HepG2 (cell line): ENCODE results near the gene GMEB2. TPM values are rescaled to one million over a fixed set of nuclear protein-coding genes. Genes with fewer than 3 reads are reported as not detected.

Source experiments
- DNMT3B ChIP-seq: conservative IDR thresholded peaks from 2 replicates; pipeline ENCODE4 v1.6.1; 2016; ENCODE audit warnings: missing biosample characterization, control low read depth
- FOXA3 ChIP-seq: IDR thresholded peaks from 2 replicates; pipeline ENCODE4 v1.6.1; 2016; ENCODE audit warnings: missing genetic modification reagents, missing compliant biosample characterization
- HDAC6 ChIP-seq: fragments of 200-600 bp; sonication (generic); IDR thresholded peaks from 2 replicates; pipeline ENCODE4 v1.7.0; 2017; ENCODE audit warnings: mild to moderate bottlenecking, antibody characterized with exemption, low read length, low read depth
- JDP2 ChIP-seq: sonication (generic); formaldehyde crosslinking; IDR thresholded peaks from 2 replicates; pipeline ENCODE4 v1.8.1; 2022; ENCODE audit warnings: missing genetic modification reagents, borderline replicate concordance
- MAZ ChIP-seq, 2 experiments: sonication (generic) in 1 of 2; formaldehyde crosslinking in 1 of 2; IDR thresholded peaks; 2 replicates each; pipeline versions ENCODE4 v1.5.0 to v1.6.1; 2012 to 2020; ENCODE audit warnings: low read depth in 2 of 2, mild to moderate bottlenecking in 2 of 2, borderline replicate concordance in 1 of 2, improper control_type of control experiment in 1 of 2, low read length in 1 of 2, missing genetic modification reagents in 1 of 2, moderate library complexity in 1 of 2
- PREB ChIP-seq: sonication (generic); formaldehyde crosslinking; IDR thresholded peaks from 2 replicates; pipeline ENCODE4 v1.4.0; 2020; ENCODE audit warnings: missing genetic modification reagents
- SMAD3 ChIP-seq: sonication (generic); formaldehyde crosslinking; IDR thresholded peaks from 2 replicates; pipeline ENCODE4 v1.4.0; 2020; ENCODE audit warnings: missing genetic modification reagents
- SRY ChIP-seq: sonication (generic); formaldehyde crosslinking; IDR thresholded peaks from 2 replicates; pipeline ENCODE4 v1.8.0; 2022; ENCODE audit warnings: mild to moderate bottlenecking, missing genetic modification reagents
- ZFY ChIP-seq: sonication (generic); formaldehyde crosslinking; IDR thresholded peaks from 2 replicates; pipeline ENCODE4 v1.4.0; 2020; ENCODE audit warnings: missing genetic modification reagents
- ZNF12 ChIP-seq: sonication (generic); formaldehyde crosslinking; IDR thresholded peaks from 2 replicates; pipeline ENCODE4 v1.5.0; 2020; ENCODE audit warnings: missing genetic modification reagents
- ZNF296 ChIP-seq: sonication (generic); formaldehyde crosslinking; conservative IDR thresholded peaks from 2 replicates; pipeline ENCODE4 v1.5.0; 2020; ENCODE audit warnings: mild to moderate bottlenecking, missing genetic modification reagents
- ZNF484 ChIP-seq: sonication (generic); formaldehyde crosslinking; IDR thresholded peaks from 2 replicates; pipeline ENCODE4 v1.5.1; 2020; ENCODE audit warnings: mild to moderate bottlenecking, low read depth, missing genetic modification reagents, borderline replicate concordance
- ZNF580 ChIP-seq: IDR thresholded peaks from 2 replicates; pipeline ENCODE4 v1.6.1; 2016; ENCODE audit warnings: low read depth, borderline replicate concordance
- ZNF724P ChIP-seq: sonication (generic); formaldehyde crosslinking; IDR thresholded peaks from 2 replicates; pipeline ENCODE4 v1.8.0; 2022; ENCODE audit warnings: missing genetic modification reagents, borderline replicate concordance
- ZNF841 ChIP-seq: sonication (generic); formaldehyde crosslinking; IDR thresholded peaks from 2 replicates; pipeline ENCODE4 v1.8.1; 2023; ENCODE audit warnings: missing genetic modification reagents, borderline replicate concordance
- polyA plus RNA-seq, 8 experiments: library from polyadenylated mRNA; depleted of rRNA in 3 of 8; stranded (reverse) in 7 of 8; unstranded in 1 of 8; fragments of >200 nt; fragmentation: Illumina TruSeq in 4 of 8; extraction: Trizol in 4 of 8; gene quantifications; 2 replicates each; pipeline versions ENCODE4 v1.2.1 to v1.2.3, GENCODE V29; 2011 to 2016; ENCODE audit warnings: low read depth in 4 of 8, missing spikeins in 1 of 8, mixed read lengths in 1 of 8; ENCODE audit not compliant: insufficient read depth in 1 of 8
- total RNA-seq, 5 experiments: library from RNA; depleted of rRNA; stranded (reverse); fragments of >200 nt; fragmentation: Illumina TruSeq; extraction: Trizol; gene quantifications; 2 replicates each; pipeline ENCODE4 v1.2.3, GENCODE V29; 2016; ENCODE audit warnings: low read depth in 1 of 5
- TF ChIP-seq, protein P1 (sequence below): sonication (generic); formaldehyde crosslinking; IDR thresholded peaks from 2 replicates; pipeline ENCODE4 v1.8.1; 2022; ENCODE audit warnings: low read depth, mild to moderate bottlenecking, missing genetic modification reagents
- TF ChIP-seq, protein P2 (sequence below): sonication (generic); formaldehyde crosslinking; conservative IDR thresholded peaks from 2 replicates; pipeline ENCODE4 v1.5.0; 2020; ENCODE audit warnings: missing genetic modification reagents
- TF ChIP-seq, protein P3 (sequence below), 2 experiments: sonication (generic) in 1 of 2; formaldehyde crosslinking in 1 of 2; IDR thresholded peaks; 2 replicates each; pipeline versions ENCODE4 v1.5.1 to v1.6.1; 2011 to 2020; ENCODE audit warnings: borderline replicate concordance in 1 of 2, low read depth in 1 of 2, low read length in 1 of 2, mild to moderate bottlenecking in 1 of 2, missing genetic modification reagents in 1 of 2, moderate library complexity in 1 of 2

GMEB2 gene
- total and polyA plus RNA-seq, 2 of the 13 experiments (the other 11 are each of a cell fraction or from before 2014, with no cell fraction given), result 10.6 to 12.4 TPM

DNA sequence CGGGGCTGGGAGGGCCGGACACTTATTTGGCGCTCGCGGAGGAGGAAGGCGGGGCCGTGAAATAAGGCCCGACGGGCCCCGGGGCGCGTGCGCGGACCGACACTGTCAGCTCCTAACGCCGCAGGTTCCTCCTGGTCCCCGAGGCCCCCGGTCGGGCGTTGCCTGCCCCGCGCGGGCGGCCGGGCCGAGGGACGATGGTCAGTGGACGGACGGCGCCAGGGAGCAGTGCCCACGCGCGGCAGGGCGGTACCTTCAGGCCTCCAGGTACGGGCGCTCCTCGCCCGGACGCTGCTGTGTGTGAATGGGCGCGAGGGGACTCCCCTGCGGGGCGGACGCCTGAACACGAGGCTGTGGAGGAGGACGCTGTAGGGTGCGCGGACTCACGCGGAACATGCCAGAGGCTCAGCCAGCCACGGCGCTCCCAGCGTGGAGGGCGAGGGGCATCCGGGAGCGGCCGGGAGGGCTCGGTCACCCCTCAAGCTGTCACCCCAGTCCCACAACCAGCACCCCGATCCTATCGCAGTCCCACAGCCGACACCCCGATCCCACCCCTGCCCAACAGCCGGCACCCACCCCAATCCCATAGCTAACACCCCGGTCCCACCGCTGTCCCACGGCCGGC is 339 bp upstream of the GMEB2 start (continued):
- TF ChIP-seq MAZ (IDR thresholded peaks at IDR 0.05; ENCODE audit: borderline replicate concordance, low read depth, low read length), result peak; percentile 82; the same call in 1 of the 2 replicates
- peak; percentile 50; the same call in 1 of the 2 replicates for TF ChIP-seq MAZ (CRISPR knock-in tag; IDR thresholded peaks at IDR 0.05; ENCODE audit: low read depth)
- TF ChIP-seq, protein P1, sequence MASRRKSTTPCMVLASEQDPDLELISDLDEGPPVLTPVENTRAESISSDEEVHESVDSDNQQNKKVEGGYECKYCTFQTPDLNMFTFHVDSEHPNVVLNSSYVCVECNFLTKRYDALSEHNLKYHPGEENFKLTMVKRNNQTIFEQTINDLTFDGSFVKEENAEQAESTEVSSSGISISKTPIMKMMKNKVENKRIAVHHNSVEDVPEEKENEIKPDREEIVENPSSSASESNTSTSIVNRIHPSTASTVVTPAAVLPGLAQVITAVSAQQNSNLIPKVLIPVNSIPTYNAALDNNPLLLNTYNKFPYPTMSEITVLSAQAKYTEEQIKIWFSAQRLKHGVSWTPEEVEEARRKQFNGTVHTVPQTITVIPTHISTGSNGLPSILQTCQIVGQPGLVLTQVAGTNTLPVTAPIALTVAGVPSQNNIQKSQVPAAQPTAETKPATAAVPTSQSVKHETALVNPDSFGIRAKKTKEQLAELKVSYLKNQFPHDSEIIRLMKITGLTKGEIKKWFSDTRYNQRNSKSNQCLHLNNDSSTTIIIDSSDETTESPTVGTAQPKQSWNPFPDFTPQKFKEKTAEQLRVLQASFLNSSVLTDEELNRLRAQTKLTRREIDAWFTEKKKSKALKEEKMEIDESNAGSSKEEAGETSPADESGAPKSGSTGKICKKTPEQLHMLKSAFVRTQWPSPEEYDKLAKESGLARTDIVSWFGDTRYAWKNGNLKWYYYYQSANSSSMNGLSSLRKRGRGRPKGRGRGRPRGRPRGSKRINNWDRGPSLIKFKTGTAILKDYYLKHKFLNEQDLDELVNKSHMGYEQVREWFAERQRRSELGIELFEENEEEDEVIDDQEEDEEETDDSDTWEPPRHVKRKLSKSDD (CRISPR knock-in tag), result no peak
- peak; percentile 91; the same call in 1 of the 2 replicates for TF ChIP-seq ZNF484 (CRISPR knock-in tag)
- peak; percentile 81 for TF ChIP-seq ZNF12 (CRISPR knock-in tag)
- peak; percentile 30; the same call in 1 of the 2 replicates for TF ChIP-seq SMAD3 (CRISPR knock-in tag)
- TF ChIP-seq, protein P2, sequence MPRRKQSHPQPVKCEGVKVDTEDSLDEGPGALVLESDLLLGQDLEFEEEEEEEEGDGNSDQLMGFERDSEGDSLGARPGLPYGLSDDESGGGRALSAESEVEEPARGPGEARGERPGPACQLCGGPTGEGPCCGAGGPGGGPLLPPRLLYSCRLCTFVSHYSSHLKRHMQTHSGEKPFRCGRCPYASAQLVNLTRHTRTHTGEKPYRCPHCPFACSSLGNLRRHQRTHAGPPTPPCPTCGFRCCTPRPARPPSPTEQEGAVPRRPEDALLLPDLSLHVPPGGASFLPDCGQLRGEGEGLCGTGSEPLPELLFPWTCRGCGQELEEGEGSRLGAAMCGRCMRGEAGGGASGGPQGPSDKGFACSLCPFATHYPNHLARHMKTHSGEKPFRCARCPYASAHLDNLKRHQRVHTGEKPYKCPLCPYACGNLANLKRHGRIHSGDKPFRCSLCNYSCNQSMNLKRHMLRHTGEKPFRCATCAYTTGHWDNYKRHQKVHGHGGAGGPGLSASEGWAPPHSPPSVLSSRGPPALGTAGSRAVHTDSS (CRISPR knock-in tag), result 0 out of 2 replicates have a peak, but pooled peaks have one; percentile 63
- TF ChIP-seq, protein P3, sequence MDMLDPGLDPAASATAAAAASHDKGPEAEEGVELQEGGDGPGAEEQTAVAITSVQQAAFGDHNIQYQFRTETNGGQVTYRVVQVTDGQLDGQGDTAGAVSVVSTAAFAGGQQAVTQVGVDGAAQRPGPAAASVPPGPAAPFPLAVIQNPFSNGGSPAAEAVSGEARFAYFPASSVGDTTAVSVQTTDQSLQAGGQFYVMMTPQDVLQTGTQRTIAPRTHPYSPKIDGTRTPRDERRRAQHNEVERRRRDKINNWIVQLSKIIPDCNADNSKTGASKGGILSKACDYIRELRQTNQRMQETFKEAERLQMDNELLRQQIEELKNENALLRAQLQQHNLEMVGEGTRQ (IDR thresholded peaks at IDR 0.05; ENCODE audit: low read depth, low read length), result no peak
- TF ChIP-seq, protein P3 (CRISPR knock-in tag; IDR thresholded peaks at IDR 0.05; ENCODE audit: borderline replicate concordance), result no peak
- TF ChIP-seq DNMT3B (CRISPR knock-in tag), result 0 out of 2 replicates have a peak, but pooled peaks have one; percentile 49
- peak; percentile 95; the same call in 1 of the 2 replicates for TF ChIP-seq ZNF580
- TF ChIP-seq ZNF841, result peak; percentile 82; the same call in 1 of the 2 replicates
- TF ChIP-seq ZNF724P (CRISPR knock-in tag), result 0 out of 2 replicates have a peak, but pooled peaks have one; percentile 87
- peak; percentile 95; the same call in 1 of the 2 replicates for TF ChIP-seq PREB (CRISPR knock-in tag)
- TF ChIP-seq HDAC6, result no peak
- peak; percentile 83 for TF ChIP-seq ZNF296
- TF ChIP-seq JDP2, result peak; percentile 73; the same call in 1 of the 2 replicates
- peak; percentile 98 for TF ChIP-seq SRY (CRISPR knock-in tag)
- peak; percentile 74 for TF ChIP-seq ZFY (CRISPR knock-in tag)
- TF ChIP-seq FOXA3 (CRISPR knock-in tag), result peak; percentile 58; the same call in 1 of the 2 replicates
